ENCODE measurements around the gene TUBB. TPM values are rescaled to one million over a fixed set of nuclear protein-coding genes. Genes with fewer than 3 reads are reported as not detected.
A peak's percentile ranks its signal among the peaks of the same experiment; 100 is the strongest.

TUBB gene
- total and polyA plus RNA-seq, 9 of the 15 experiments (the other 6 are each of a cell fraction or from before 2014, with no cell fraction given): 971 to 2,870 (median 1,478) TPM

DNA sequence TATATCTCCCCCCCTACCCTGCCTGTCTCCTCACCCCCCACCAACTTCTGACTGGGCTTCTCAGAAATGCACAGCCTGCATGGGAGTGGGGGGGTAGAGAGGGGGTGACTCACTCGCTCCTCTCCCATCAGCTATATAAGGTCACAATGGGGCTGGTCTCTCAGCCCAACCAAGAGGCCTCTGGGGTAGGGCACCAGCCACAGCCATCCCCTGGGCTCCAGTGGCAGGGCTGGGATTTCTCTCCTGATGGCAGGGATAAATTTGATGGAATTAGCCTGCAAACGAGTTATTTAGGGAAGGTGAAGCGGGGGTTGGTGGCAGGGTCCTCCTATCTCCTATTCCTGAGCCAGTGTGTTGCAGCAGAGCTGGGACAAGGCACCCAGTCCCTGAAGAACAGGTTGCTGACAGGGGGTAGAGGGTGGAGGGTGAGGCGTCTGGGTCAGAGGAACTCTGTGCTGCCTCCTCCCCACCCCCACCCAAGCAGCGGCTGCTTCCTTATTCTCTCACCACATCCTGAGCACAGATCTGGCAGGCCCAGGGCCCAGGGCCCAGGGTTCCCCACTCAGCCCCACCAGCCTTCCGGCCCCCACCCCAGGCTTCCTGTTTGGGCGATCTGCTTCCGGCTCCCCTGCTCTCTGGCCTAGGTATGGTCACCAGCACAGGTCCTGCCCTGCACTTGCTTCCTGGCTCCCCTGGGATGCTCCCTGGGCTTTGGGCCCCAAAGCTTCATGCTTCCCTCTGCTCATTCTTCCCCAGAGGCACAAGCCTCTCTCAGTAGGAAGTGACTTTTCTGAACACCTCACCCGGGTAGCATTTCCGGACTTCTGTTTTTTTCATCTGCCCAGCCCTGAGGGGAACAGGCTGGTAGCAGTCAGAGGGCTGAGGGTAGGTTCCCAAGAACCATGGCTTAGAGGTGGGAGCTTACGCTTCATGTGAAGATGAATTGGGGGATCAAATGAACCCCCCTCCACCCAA lies 37.7 kb upstream of the TUBB start (continued):
- TF ChIP-seq, protein P1, sequence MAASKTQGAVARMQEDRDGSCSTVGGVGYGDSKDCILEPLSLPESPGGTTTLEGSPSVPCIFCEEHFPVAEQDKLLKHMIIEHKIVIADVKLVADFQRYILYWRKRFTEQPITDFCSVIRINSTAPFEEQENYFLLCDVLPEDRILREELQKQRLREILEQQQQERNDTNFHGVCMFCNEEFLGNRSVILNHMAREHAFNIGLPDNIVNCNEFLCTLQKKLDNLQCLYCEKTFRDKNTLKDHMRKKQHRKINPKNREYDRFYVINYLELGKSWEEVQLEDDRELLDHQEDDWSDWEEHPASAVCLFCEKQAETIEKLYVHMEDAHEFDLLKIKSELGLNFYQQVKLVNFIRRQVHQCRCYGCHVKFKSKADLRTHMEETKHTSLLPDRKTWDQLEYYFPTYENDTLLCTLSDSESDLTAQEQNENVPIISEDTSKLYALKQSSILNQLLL (CRISPR knock-in tag; IDR thresholded peaks at IDR 0.05; ENCODE audit: borderline replicate concordance): no peak
- TF ChIP-seq ZNF24 (IDR thresholded peaks at IDR 0.05): no peak
- no peak for TF ChIP-seq ZNF311 (CRISPR knock-in tag; IDR thresholded peaks at IDR 0.05)
- TF ChIP-seq PHF8 (IDR thresholded peaks at IDR 0.05; ENCODE audit: borderline replicate concordance, low read length): peak; percentile 42; the same call in 1 of the 2 replicates
- TF ChIP-seq, protein P2, sequence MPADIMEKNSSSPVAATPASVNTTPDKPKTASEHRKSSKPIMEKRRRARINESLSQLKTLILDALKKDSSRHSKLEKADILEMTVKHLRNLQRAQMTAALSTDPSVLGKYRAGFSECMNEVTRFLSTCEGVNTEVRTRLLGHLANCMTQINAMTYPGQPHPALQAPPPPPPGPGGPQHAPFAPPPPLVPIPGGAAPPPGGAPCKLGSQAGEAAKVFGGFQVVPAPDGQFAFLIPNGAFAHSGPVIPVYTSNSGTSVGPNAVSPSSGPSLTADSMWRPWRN (IDR thresholded peaks at IDR 0.05; ENCODE audit: low read depth): 0 out of 2 replicates have a peak, but pooled peaks have one; percentile 10
- TF ChIP-seq NRF1 (conservative IDR thresholded peaks at IDR 0.05 in 1 of 2, IDR thresholded peaks at IDR 0.05 in 1 of 2): peak in 1 of 2 experiments; percentile 51; a peak in 3 of 4 replicates
- TF ChIP-seq, protein P3, sequence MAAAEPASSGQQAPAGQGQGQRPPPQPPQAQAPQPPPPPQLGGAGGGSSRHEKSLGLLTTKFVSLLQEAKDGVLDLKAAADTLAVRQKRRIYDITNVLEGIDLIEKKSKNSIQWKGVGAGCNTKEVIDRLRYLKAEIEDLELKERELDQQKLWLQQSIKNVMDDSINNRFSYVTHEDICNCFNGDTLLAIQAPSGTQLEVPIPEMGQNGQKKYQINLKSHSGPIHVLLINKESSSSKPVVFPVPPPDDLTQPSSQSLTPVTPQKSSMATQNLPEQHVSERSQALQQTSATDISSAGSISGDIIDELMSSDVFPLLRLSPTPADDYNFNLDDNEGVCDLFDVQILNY (CRISPR knock-in tag; IDR thresholded peaks at IDR 0.05): peak; percentile 38; the same call in 1 of the 2 replicates
- TF ChIP-seq POLR2G (IDR thresholded peaks at IDR 0.05; ENCODE audit: low read depth, low read length): peak; percentile 86
- 0 out of 2 replicates have a peak, but pooled peaks have one; percentile 25 for TF ChIP-seq TCF7 (IDR thresholded peaks at IDR 0.05; ENCODE audit: borderline replicate concordance)
- TF ChIP-seq HMG20B (CRISPR knock-in tag; IDR thresholded peaks at IDR 0.05): 0 out of 2 replicates have a peak, but pooled peaks have one; percentile 25
- no peak for TF ChIP-seq ASH1L (IDR thresholded peaks at IDR 0.05; ENCODE audit: borderline replicate concordance, low read depth, partially characterized antibody)
- peak; percentile 26; the same call in 1 of the 2 replicates for TF ChIP-seq TCF3 (CRISPR knock-in tag; IDR thresholded peaks at IDR 0.05)
- peak; percentile 64 for TF ChIP-seq HMGN3 (IDR thresholded peaks at IDR 0.05; ENCODE audit: borderline replicate concordance, extremely low read depth, insufficient read length, low read depth, low read length)
- TF ChIP-seq NR2C1 (IDR thresholded peaks at IDR 0.05): no peak
- peak; percentile 55; the same call in 1 of the 2 replicates for TF ChIP-seq NR2C1 (tag; IDR thresholded peaks at IDR 0.05)
- TF ChIP-seq, protein P4, sequence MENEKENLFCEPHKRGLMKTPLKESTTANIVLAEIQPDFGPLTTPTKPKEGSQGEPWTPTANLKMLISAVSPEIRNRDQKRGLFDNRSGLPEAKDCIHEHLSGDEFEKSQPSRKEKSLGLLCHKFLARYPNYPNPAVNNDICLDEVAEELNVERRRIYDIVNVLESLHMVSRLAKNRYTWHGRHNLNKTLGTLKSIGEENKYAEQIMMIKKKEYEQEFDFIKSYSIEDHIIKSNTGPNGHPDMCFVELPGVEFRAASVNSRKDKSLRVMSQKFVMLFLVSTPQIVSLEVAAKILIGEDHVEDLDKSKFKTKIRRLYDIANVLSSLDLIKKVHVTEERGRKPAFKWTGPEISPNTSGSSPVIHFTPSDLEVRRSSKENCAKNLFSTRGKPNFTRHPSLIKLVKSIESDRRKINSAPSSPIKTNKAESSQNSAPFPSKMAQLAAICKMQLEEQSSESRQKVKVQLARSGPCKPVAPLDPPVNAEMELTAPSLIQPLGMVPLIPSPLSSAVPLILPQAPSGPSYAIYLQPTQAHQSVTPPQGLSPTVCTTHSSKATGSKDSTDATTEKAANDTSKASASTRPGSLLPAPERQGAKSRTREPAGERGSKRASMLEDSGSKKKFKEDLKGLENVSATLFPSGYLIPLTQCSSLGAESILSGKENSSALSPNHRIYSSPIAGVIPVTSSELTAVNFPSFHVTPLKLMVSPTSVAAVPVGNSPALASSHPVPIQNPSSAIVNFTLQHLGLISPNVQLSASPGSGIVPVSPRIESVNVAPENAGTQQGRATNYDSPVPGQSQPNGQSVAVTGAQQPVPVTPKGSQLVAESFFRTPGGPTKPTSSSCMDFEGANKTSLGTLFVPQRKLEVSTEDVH (IDR thresholded peaks at IDR 0.05; ENCODE audit: low read depth, partially characterized antibody): peak; percentile 73
- TF ChIP-seq TRIM24 (IDR thresholded peaks at IDR 0.05): peak in 1 of 2 experiments; percentile 64; a peak in 1 of 4 replicates
- TF ChIP-seq ZC3H4 (CRISPR knock-in tag; IDR thresholded peaks at IDR 0.05; ENCODE audit: borderline replicate concordance): no peak
- peak; percentile 91 for TF ChIP-seq RBFOX2 (IDR thresholded peaks at IDR 0.05; ENCODE audit: low read depth, low read length)
- no peak for TF ChIP-seq ZNF143 (CRISPR knock-in tag; IDR thresholded peaks at IDR 0.05)
- TF ChIP-seq GATAD2B (IDR thresholded peaks at IDR 0.05; ENCODE audit: borderline replicate concordance): no peak

Data from K562 (cell line).